Panc1 (cell line): Measurements from ENCODE around the gene SOS2.
"Not testable (repeated sequence)": the region's sequence is repeated elsewhere in the genome, so short reads cannot be mapped to it uniquely, and the experiment has no call there.

Source experiments
- CTCF ChIP-seq: fragments of 450-650 bp; IDR thresholded peaks from 2 replicates; pipeline ENCODE4 v1.5.1; 2017; ENCODE audit warnings: mild to moderate bottlenecking
- REST ChIP-seq, 2 experiments: IDR thresholded peaks; 2 replicates each; pipeline ENCODE4 v1.6.1; 2011 to 2012; ENCODE audit warnings: low read depth in 2 of 2, control low read depth in 1 of 2, low read length in 1 of 2, mild to moderate bottlenecking in 1 of 2, moderate library complexity in 1 of 2; ENCODE audit not compliant: insufficient read depth in 1 of 2

DNA sequence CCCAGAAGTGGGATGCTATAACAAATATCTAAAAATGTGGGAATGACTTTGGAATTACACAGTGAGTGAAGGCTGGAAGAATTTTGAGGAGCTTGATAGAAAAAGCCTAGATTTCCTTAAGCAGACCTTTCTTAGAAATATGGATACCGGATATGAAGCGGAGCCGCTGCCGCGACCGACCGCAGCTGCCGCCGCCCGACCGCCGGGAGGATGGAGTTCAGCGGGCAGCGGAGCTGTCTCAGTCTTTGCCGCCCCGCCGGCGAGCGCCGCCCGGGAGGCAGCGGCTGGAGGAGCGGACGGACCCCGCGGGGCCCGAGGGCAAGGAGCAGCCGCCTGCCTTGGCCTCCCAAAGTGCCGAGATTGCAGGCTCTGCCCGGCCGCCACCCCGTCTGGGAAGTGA lies 157.7 kb downstream of the SOS2 start:
- not testable (repeated sequence) for TF ChIP-seq REST (IDR thresholded peaks at IDR 0.05; ENCODE audit: insufficient read depth in 1 of 2, low read depth in 2 of 2, low read length in 1 of 2); CTCF
